ENCODE measurements around the gene OSBPL8.

Gene OSBPL8

DNA sequence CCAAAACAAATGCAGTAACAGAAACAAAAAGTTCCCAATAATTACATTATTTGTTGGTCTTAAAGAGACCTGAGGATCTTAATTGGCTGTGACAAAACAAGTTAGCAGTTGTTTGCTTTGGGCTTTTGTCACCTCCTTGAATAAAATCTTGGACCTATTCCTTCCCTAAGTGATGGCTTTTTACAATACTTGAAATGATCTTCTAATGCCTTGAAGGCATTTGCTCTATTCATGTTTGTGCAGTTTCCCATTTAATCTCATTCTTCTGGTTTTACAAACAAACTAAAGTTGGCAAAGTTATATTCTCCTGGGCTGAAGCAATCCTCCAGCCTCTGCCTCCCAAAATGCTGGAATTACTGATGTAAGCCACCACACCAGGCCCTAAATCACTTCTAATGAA is 98.8 kb downstream of the OSBPL8 start:
- no peaks in the 10 kb centered on the region for H3K27me3 ChIP-seq (ENCODE audit: control insufficient read depth in 5 of 5, insufficient read depth in 4 of 5, low read length in 5 of 5)
- H3K9me3 ChIP-seq (ENCODE audit: control insufficient read depth in 5 of 5, low read length in 5 of 5), result no peaks in the 10 kb centered on the region
- H3K4me3 ChIP-seq (ENCODE audit: low read depth in 1 of 5, low read length in 5 of 5), result no peak overlapping the region
- H3K36me3 ChIP-seq (ENCODE audit: control insufficient read depth in 5 of 5, insufficient read depth in 5 of 5, low read length in 5 of 5), result no peaks in the 10 kb centered on the region
- H3K9ac ChIP-seq (ENCODE audit: low read length in 5 of 5), result no peak overlapping the region
- H3K27ac ChIP-seq (ENCODE audit: low read depth, low read length), result no peak overlapping the region
- peaks cover 0 to 11% (median 9%) of the 10 kb centered on the region in 5 donors for H3K4me1 ChIP-seq (ENCODE audit: control insufficient read depth in 5 of 5, insufficient read depth in 5 of 5, low read length in 5 of 5)

DNA sequence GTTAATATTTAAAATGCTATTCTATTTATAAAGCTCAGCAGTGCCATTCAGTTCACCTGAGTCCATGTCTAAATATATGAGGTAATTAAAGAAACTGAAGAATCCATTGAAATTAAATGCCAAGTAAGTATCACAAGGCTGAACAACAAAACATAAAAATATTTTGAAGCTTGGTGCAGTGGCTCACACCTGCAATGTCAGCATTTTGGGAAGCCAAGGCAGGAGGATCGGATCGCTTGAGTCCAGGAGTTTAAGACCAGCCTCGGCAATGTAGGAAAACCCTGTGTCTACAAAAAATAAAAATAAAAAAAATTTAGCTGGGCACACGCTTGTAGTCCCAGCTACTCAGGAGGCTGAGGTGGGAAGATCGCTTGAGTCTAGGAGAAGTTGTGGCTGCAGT is 101.8 kb downstream of the OSBPL8 start:
- Histone ChIP-seq H3K36me3 (ENCODE audit: control insufficient read depth in 5 of 5, insufficient read depth in 5 of 5, low read length in 5 of 5) (no peaks in the 10 kb centered on the region), H3K27ac (ENCODE audit: low read depth, low read length) (no peak overlapping the region), H3K9me3 (ENCODE audit: control insufficient read depth in 5 of 5, low read length in 5 of 5) (no peaks in the 10 kb centered on the region), H3K4me3 (ENCODE audit: low read depth in 1 of 5, low read length in 5 of 5) (no peak overlapping the region), H3K27me3 (ENCODE audit: control insufficient read depth in 5 of 5, insufficient read depth in 4 of 5, low read length in 5 of 5) (no peaks in the 10 kb centered on the region), H3K4me1 (ENCODE audit: control insufficient read depth in 5 of 5, insufficient read depth in 5 of 5, low read length in 5 of 5) (peaks cover 0 to 11% (median 9%) of the 10 kb centered on the region in 5 donors), H3K9ac (ENCODE audit: low read length in 5 of 5) (no peak overlapping the region)

DNA sequence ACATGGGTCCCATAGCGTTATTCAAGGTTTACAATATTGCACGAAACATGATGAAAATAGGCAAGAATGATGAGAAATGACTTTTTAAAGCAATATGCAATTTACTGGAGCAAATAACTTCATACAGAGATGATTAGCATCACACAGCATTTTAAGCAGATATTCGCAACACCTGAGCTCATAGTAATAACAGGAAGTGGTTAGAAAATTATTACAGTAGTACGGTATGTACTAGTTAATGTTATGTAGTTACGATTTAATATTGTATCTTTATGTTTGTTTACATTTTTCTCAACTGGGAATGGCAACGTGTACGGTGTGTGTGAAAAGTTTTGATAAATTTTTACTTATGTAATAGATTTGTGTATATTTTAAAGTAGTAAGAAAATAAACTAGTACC is 102.6 kb downstream of the OSBPL8 start:
- Histone ChIP-seq H3K27me3 (ENCODE audit: control insufficient read depth in 5 of 5, insufficient read depth in 4 of 5, low read length in 5 of 5) (no peaks in the 10 kb centered on the region), H3K9me3 (ENCODE audit: control insufficient read depth in 5 of 5, low read length in 5 of 5) (no peaks in the 10 kb centered on the region), H3K4me1 (ENCODE audit: control insufficient read depth in 5 of 5, insufficient read depth in 5 of 5, low read length in 5 of 5) (peaks cover 0 to 11% (median 9%) of the 10 kb centered on the region in 5 donors), H3K27ac (ENCODE audit: low read depth, low read length) (no peak overlapping the region), H3K9ac (ENCODE audit: low read length in 5 of 5) (no peak overlapping the region), H3K4me3 (ENCODE audit: low read depth in 1 of 5, low read length in 5 of 5) (no peak overlapping the region), H3K36me3 (ENCODE audit: control insufficient read depth in 5 of 5, insufficient read depth in 5 of 5, low read length in 5 of 5) (no peaks in the 10 kb centered on the region)

DNA sequence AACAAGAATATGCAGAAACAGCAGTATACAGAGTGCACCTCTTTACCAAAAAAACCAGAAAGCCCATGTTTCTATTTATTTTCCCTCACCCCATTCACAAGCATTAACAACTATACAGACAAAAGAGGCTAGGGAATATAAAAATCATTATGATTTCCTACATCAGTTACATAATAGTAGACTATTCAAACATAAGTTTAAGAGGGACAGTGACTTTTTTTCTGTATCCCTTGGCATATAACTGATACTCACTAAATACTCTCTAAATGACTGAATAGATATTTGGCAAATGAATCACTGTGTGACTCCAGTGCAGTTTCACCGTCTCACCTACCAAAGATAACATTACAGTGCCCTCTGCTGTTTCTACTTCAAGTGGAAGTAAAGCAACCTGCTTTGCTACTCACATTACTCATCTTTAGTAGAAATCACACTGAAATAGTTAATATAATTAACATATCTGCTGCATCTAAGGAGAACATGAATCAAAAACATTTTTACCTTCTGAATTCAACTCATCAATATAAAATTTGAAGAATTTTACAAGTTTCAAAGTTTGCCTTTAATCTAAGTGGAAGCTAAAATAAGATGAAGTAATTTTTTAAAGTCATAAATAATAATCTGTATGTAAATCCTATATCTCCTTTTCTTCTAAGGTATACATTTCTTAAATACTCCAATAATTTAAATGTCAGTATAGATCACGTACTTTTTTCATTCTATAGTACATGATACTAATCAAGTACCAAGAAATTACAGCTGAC is 103.8 kb downstream of the OSBPL8 start:
- no peak overlapping the region for H3K27ac ChIP-seq (ENCODE audit: low read depth, low read length)
- H3K9me3 ChIP-seq (ENCODE audit: control insufficient read depth in 5 of 5, low read length in 5 of 5), result no peaks in the 10 kb centered on the region
- peaks cover 0 to 5% (median 4%) of the 10 kb centered on the region in 5 donors for H3K4me1 ChIP-seq (ENCODE audit: control insufficient read depth in 5 of 5, insufficient read depth in 5 of 5, low read length in 5 of 5)
- H3K9ac ChIP-seq (ENCODE audit: low read length in 5 of 5), result no peak overlapping the region
- no peak overlapping the region for H3K4me3 ChIP-seq (ENCODE audit: low read depth in 1 of 5, low read length in 5 of 5)
- H3K27me3 ChIP-seq (ENCODE audit: control insufficient read depth in 5 of 5, insufficient read depth in 4 of 5, low read length in 5 of 5), result no peaks in the 10 kb centered on the region
- no peaks in the 10 kb centered on the region for H3K36me3 ChIP-seq (ENCODE audit: control insufficient read depth in 5 of 5, insufficient read depth in 5 of 5, low read length in 5 of 5)

DNA sequence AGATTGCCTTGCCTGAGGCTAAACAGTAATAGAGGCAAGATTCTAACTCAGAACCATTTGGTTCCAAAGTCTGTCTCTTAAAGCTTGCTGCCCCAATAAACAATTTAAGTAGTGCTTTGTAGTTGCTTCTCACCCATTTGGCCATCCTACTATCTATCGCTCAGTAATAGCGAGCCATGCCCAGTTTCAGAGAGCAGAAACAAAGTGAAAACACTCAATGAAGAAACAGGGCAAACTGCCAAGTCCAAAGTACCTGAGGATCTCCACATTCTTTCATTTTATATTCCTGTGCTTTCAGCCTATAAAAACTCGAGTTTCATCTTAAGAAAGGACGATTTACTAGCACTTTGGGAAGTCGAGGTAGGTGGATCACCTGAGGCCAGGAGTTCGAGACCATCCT is 108.0 kb downstream of the OSBPL8 start:
- peaks cover 0 to 8% (median 0%) of the 10 kb centered on the region in 5 donors for H3K36me3 ChIP-seq (ENCODE audit: control insufficient read depth in 5 of 5, insufficient read depth in 5 of 5, low read length in 5 of 5)

DNA sequence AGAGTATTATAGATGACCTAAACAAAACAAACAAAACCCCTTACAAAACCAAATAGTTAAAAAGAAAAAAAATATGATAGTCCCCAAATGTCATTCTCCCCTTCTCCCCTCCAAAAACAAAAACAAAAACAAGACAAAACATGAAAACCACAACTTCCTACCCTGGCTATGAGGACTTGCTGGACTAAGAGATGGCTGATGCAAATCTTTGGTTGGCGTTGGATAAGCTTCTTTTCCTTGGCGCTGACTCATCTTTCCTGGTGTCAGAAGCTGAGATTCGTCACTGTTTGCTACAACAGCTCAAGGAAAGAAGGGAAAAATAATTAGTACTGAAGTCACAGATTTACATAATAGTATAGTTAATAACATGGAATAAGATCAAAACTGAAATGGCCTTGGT is 108.9 kb downstream of the OSBPL8 start:
- Histone ChIP-seq H3K9ac (ENCODE audit: low read length in 5 of 5) (no peak overlapping the region), H3K4me1 (ENCODE audit: control insufficient read depth in 5 of 5, insufficient read depth in 5 of 5, low read length in 5 of 5) (peaks cover 0 to 4% (median 0%) of the 10 kb centered on the region in 5 donors), H3K27me3 (ENCODE audit: control insufficient read depth in 5 of 5, insufficient read depth in 4 of 5, low read length in 5 of 5) (no peaks in the 10 kb centered on the region), H3K36me3 (ENCODE audit: control insufficient read depth in 5 of 5, insufficient read depth in 5 of 5, low read length in 5 of 5) (peaks cover 0 to 8% (median 0%) of the 10 kb centered on the region in 5 donors), H3K27ac (ENCODE audit: low read depth, low read length) (no peak overlapping the region), H3K9me3 (ENCODE audit: control insufficient read depth in 5 of 5, low read length in 5 of 5) (no peaks in the 10 kb centered on the region), H3K4me3 (ENCODE audit: low read depth in 1 of 5, low read length in 5 of 5) (no peak overlapping the region)

More for the DNA sequence above, 108.0 kb downstream of the OSBPL8 start:
- Histone ChIP-seq H3K4me1 (ENCODE audit: control insufficient read depth in 5 of 5, insufficient read depth in 5 of 5, low read length in 5 of 5) (peaks cover 0 to 4% (median 0%) of the 10 kb centered on the region in 5 donors), H3K27ac (ENCODE audit: low read depth, low read length) (no peak overlapping the region), H3K27me3 (ENCODE audit: control insufficient read depth in 5 of 5, insufficient read depth in 4 of 5, low read length in 5 of 5) (no peaks in the 10 kb centered on the region), H3K9me3 (ENCODE audit: control insufficient read depth in 5 of 5, low read length in 5 of 5) (no peaks in the 10 kb centered on the region), H3K4me3 (ENCODE audit: low read depth in 1 of 5, low read length in 5 of 5) (no peak overlapping the region), H3K9ac (ENCODE audit: low read length in 5 of 5) (no peak overlapping the region)

DNA sequence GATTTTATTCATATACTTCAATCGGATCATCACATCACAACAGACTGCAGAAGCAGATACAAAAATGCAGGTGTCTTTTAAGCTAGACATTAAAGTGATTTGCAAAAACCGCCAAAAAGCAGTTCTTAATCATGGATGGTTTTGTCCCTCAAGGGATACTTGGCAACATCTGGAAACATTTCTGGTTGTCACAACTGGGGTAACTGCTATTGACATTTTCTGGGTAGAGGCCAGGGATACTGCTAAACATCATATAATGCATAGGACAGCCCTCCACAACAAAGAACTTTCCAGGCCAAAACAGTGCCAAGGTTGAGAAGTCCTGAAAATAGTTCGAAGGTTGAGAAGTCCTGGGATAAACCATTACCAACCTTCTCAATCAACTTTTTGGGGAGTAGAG is 109.6 kb downstream of the OSBPL8 start:
- Histone ChIP-seq H3K9ac (ENCODE audit: low read length in 5 of 5) (no peak overlapping the region), H3K4me3 (ENCODE audit: low read depth in 1 of 5, low read length in 5 of 5) (no peak overlapping the region), H3K4me1 (ENCODE audit: control insufficient read depth in 5 of 5, insufficient read depth in 5 of 5, low read length in 5 of 5) (peaks cover 0 to 4% (median 0%) of the 10 kb centered on the region in 5 donors), H3K9me3 (ENCODE audit: control insufficient read depth in 5 of 5, low read length in 5 of 5) (no peaks in the 10 kb centered on the region), H3K27ac (ENCODE audit: low read depth, low read length) (no peak overlapping the region), H3K36me3 (ENCODE audit: control insufficient read depth in 5 of 5, insufficient read depth in 5 of 5, low read length in 5 of 5) (peaks cover 0 to 8% (median 0%) of the 10 kb centered on the region in 5 donors), H3K27me3 (ENCODE audit: control insufficient read depth in 5 of 5, insufficient read depth in 4 of 5, low read length in 5 of 5) (no peaks in the 10 kb centered on the region)

DNA sequence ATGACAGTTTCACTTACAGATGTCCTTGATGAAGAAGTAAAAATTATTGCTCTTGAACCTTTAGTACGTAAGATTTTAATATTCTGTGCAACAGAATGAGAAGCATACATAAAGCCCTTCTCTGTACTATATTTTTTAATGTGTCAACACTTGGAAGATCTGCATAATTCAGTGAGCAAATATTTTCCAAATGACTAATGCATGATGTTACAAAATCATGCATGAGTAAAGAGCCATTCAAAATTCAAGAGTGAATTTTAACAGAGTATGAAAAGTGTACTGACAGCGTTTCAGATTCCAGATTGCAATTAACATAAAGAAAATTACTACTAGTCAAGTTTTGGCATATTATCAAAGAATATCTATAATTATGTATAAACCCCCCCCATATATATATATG is 110.0 kb downstream of the OSBPL8 start:
- Histone ChIP-seq H3K9me3 (ENCODE audit: control insufficient read depth in 5 of 5, low read length in 5 of 5) (no peaks in the 10 kb centered on the region), H3K9ac (ENCODE audit: low read length in 5 of 5) (no peak overlapping the region), H3K4me1 (ENCODE audit: control insufficient read depth in 5 of 5, insufficient read depth in 5 of 5, low read length in 5 of 5) (peaks cover 0 to 4% (median 0%) of the 10 kb centered on the region in 5 donors), H3K27me3 (ENCODE audit: control insufficient read depth in 5 of 5, insufficient read depth in 4 of 5, low read length in 5 of 5) (no peaks in the 10 kb centered on the region), H3K4me3 (ENCODE audit: low read depth in 1 of 5, low read length in 5 of 5) (no peak overlapping the region), H3K27ac (ENCODE audit: low read depth, low read length) (no peak overlapping the region), H3K36me3 (ENCODE audit: control insufficient read depth in 5 of 5, insufficient read depth in 5 of 5, low read length in 5 of 5) (peaks cover 0 to 8% (median 0%) of the 10 kb centered on the region in 5 donors)

DNA sequence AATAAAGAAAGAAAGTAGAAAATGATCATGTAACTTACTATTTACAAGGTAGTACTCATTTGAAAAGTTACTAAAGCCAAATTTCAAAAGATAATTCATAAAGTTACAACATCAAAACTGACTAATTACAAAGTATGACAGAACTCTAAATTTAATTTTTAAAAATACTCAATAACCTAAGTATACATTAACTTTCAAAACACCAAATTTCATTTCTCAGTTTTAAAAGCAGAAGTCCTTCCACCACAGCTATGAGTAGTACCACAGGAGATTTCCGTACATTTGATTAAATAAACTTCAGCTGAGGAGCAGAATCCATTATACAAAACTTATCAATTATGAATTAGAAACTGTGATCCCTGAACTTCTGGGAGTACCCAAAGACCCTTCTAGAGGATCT is 110.6 kb downstream of the OSBPL8 start:
- no peak overlapping the region for H3K27ac ChIP-seq (ENCODE audit: low read depth, low read length)
- H3K4me3 ChIP-seq (ENCODE audit: low read depth in 1 of 5, low read length in 5 of 5), result no peak overlapping the region

DNA sequence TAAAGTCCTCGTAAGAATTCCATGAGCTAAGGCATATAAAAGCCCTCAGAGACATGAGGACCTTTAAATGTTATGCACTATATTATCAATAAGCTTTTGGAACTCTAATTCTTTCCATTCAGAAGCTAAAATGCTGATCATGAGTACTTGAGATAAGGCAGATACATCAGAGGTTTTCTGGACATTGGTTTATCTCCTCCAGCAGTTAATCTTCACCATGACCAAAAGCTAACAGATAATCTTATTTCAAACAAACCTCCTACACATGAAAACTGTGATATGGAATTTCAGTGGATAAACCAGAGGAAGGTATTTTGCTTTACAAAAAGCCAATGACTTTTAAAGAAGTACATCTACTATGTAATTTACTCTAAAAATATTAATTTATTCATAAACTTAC is 113.5 kb downstream of the OSBPL8 start:
- H3K27me3 ChIP-seq (ENCODE audit: control insufficient read depth in 5 of 5, insufficient read depth in 4 of 5, low read length in 5 of 5), result no peaks in the 10 kb centered on the region
- H3K27ac ChIP-seq (ENCODE audit: low read depth, low read length), result no peak overlapping the region
- H3K9me3 ChIP-seq (ENCODE audit: control insufficient read depth in 5 of 5, low read length in 5 of 5), result no peaks in the 10 kb centered on the region
- H3K4me1 ChIP-seq (ENCODE audit: control insufficient read depth in 5 of 5, insufficient read depth in 5 of 5, low read length in 5 of 5), result peaks cover 0 to 4% (median 0%) of the 10 kb centered on the region in 5 donors
- no peak overlapping the region for H3K4me3 ChIP-seq (ENCODE audit: low read depth in 1 of 5, low read length in 5 of 5)
- H3K9ac ChIP-seq (ENCODE audit: low read length in 5 of 5), result no peak overlapping the region
- H3K36me3 ChIP-seq (ENCODE audit: control insufficient read depth in 5 of 5, insufficient read depth in 5 of 5, low read length in 5 of 5), result peaks cover 0 to 8% (median 0%) of the 10 kb centered on the region in 5 donors

More for the DNA sequence above, 110.6 kb downstream of the OSBPL8 start:
- peaks cover 0 to 4% (median 0%) of the 10 kb centered on the region in 5 donors for H3K4me1 ChIP-seq (ENCODE audit: control insufficient read depth in 5 of 5, insufficient read depth in 5 of 5, low read length in 5 of 5)
- peaks cover 0 to 8% (median 0%) of the 10 kb centered on the region in 5 donors for H3K36me3 ChIP-seq (ENCODE audit: control insufficient read depth in 5 of 5, insufficient read depth in 5 of 5, low read length in 5 of 5)
- no peak overlapping the region for H3K9ac ChIP-seq (ENCODE audit: low read length in 5 of 5)
- H3K9me3 ChIP-seq (ENCODE audit: control insufficient read depth in 5 of 5, low read length in 5 of 5), result no peaks in the 10 kb centered on the region
- no peaks in the 10 kb centered on the region for H3K27me3 ChIP-seq (ENCODE audit: control insufficient read depth in 5 of 5, insufficient read depth in 4 of 5, low read length in 5 of 5)
